ENCODE data around the gene LY6G6C.

The LY6G6C gene

DNA sequence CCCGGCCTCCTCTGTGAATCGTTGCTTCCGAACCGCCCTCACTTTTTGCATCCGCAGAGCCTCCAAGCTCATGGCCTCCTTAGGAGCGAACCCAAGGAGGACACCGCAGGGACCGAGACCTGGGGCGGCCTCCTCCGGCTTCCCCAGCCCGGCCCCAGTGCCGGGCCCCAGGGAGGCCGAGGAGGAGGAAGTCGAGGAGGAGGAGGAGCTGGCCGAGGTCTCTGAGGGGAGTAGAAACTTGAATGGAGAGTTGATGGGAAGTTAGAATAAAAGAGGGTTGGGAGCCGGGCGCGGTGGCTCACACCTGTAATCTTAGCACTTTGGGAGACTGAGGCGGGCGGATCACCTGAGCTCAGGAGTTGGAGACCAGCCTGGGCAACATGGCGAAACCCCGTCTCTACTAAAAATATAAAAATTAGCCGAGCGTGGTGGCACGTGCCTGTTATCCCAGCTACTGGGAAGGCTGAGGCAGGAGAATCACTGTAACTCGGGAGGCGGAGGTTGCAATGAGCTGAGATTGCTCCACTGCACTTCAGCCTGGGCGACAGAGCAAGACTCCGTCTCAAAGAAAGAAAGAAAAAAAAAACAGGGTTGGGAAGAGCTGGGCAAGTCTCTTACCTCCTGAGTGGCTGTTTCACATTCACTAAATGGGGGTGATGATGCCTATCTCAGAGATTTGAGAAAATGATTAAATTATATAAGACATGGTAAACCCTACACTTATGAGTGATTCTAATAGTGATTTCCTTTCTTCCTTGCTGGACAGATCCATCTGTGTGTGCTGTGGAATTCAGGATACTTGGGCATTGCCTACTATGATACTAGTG, 19.1 kb upstream of the LY6G6C start:
- DNase-seq = no peak

DNA sequence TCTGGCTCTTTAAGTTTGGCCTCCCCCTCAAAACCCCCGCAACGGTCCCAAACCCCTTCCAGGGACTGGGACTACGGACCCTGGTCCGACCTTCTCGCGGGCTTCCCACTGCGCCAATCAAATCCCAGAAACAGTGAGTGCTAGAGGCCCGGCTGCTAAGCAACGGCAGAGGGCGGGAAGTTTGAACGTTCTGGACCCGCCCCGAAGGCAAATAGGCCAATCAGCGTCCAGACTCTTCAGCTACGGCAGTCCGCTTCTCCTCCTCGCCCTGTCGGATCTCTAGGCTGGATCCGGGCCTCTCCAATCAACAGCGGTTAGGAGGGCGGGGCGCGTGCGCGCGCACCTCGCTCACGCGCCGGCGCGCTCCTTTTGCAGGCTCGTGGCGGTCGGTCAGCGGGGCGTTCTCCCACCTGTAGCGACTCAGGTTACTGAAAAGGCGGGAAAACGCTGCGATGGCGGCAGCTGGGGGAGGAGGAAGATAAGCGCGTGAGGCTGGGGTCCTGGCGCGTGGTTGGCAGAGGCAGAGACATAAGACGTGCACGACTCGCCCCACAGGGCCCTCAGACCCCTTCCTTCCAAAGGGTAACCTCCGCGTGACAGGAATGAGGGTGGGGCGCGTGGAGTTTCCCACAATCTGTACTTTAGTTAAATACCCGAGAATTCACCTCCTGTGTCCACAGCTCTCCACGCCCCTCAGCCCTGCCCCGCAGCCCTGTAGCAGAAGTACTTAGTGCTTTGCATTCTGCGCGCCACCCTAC, 18.3 kb upstream of the LY6G6C start, which contains the start of gene MSH5:
TSS of gene MSH5 (plus strand) at position 367 of the 758 bp plus-strand sequence. CDS start 462 bp downstream, outside the sequence.
- peak; percentile 99 for DNase-seq

DNA sequence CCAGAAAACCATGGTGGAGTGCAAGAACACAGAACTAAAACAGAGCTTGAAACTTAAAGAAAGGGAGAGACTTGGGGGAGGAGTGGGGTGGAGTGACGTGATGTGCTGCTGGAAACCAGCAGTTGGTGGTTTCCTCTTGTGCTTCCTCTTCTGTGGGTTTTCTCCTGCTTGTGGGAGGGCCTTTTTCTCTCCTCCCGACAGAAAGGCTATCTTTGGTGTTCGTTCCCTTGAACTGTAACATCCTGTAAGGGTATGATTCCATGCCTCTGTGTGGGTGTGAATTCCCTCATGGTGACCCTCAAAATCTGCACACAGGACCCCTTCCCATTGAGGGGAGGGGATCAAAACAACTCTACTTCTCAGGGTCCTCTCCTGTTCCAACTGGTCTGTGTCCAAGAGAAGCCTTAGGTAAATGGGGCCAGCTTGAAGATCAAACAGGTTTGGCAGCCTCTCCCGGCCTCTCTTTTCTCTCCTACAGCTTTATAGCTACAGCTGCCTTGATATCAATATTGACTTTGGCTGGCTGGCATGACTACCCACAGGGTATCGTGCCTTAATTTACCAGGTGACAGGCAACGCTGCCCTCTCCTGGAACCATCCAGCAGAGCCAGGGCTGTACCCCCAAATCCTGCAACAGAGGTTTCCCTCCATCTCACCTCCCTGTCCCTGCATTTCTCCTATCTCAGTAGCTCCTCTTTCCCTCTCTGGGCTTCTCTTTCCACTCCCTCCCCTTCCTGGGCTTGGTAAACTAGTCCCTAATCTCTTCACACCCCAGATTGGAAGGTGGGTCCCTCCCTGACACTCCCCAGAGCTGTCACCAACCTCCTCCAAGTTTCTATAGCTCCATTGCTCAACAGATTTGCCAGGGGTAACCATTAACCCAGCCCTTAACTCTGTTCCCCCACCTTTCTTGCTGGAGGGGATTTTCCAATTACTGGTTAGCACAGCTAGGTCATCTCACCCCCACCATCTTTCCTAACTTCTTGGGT, 16.7 kb upstream of the LY6G6C start:
- peak; percentile 54 for DNase-seq

DNA sequence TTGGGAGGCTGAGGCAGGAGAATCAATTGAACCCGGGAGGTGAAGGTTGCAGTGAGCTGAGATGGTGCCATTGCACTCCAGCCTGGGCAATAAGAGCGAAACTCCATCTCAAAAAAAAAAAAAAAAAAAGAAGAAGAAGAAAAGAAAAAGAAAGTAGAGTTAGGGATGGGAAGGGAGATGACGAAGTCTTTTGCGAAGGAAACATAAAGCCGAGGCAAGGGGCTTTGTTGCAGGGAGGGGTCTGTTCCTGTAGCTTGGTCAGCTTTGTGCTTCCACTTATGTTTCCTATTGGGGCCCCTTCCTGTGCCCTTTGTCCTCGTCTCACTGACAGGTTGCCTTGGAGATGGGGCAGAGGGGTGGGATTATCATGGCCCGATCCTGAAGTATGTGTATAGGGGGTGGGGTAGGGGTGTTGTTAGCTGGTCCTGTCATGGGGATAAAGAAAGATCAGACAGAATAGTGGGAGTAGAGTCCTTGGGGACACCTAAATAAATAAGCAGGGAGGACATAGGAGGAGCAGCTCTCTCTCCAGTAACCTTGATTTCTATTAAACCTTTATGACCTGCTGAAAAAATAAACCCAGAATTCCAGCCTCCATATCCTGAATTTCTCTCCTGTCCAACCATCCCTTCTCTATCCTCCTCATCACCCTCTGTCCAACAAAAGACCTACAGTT, 15.9 kb upstream of the LY6G6C start:
- peak; percentile 59 for DNase-seq

DNA sequence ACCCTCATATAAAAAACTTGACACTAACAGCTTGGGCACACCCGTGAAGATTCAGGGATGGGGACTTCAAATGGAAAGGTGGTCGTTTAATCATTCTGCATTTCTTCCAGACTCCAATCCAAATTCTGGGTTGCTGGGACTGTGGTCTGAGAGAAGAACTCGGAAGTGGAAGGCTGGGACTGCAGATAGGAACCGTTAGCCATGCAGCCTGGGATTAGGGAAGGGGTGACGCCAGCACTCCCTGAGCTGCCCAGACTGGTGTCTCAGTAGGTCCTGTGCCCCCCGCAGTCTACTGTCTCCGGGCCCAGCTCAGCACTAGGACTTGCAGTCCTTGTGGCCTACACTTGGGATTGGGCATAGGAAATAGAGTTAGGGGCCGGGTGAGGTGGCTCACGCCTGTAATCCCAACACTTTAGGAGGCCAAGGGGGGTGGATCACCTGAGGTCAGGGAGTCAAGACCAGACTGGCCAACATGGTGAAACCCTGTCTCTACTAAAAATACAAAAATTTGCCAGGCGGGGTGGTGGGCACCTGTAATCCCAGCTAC, 15.3 kb upstream of the LY6G6C start:
- DNase-seq = peak; percentile 33

DNA sequence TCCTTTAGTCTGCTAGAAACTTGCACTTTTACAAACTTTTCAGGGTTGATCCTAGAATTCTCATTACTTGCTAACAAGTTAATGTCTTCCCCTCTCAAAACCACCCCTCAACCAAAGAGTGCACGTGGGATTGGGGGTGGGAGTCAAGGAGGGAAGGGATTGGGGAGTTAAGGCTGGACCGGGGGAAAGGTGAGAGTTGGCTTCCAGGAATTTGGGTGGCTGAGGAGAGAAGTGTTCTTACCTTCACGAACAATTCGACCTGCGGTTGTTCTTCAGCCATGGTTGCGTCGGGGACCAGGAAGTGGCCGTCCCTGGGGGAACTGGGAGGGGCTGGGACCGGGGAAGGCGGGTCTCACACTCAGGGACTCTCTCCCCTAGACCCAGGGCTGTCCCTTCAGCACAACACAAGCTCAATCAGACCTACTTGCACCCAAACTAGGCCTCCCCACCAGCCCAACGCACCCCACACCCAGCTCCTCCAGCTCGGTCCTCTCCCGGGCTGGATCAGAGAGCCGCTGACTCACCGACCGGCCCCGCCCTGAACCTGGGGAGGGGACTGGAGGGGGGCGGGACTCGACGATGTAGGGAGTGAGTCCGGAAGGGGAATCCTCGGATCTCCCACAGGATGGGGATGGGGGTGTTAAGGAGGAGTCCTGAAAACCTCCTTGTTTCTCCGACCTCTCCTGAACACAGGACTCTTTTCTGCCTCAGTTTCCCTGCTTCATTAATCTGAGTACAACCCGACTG, 14.6 kb upstream of the LY6G6C start, which contains the start of gene CLIC1:
TSS of gene CLIC1 (minus strand) at position 510 of the 747 bp plus-strand sequence. CDS start at position 280, 230 bp downstream.
- peak; percentile 72 for DNase-seq

DNA sequence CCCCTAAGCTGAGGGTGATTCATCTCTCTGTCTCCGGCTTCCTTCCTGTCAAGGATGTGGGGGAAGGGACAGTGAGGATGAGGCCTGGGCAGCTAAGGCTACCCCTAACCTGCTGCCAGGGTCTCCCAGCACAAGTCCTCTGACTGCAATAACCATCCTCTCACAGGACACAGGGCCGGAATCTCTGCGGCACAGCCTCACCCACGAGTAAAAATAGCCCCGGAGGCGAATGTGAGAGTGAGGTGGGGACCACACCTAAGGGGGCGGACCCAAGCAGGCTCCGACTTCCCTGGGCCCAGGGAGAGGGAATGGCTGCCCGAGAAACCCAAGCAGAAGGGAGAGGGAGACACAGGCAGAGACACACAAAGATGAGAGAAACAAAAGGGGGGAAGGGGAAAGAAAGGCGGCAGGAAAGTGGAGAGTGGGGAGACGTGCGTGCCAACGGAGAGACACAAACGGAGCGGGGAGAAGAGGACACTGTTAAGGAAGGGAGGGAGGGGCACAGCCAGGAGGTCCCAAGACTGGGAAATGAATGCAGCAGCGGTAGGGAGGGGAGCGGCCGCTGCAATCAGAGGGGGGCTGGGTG, 13.4 kb upstream of the LY6G6C start:
- peak; percentile 59 for DNase-seq

DNA sequence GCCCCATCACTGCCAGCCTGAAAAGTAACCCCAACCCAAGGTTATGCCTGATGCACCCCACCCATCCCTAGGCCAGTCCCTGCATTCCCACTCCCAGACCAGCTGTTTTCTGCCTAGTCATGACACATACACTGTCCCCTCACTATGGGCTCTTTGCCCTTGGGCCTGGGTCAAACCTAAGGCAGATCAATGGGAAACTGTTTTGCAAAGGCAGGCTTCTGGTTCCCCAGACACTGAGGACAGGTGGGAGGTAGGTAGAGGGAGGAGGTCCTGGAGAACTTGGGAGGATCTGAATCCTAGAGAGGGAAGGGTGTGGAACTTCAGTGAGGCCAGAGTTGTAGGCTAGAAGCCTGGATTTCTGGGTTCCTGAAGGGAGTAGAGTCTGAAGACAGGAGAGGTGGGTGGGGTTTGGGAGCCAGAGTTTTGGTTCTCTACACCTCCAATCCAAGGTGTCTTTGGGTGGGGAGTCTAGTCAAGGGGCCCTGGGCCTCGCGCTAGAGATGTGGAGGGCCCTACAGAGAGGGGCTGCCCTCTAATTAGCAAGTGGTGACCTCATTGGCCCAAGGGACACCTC, 12.8 kb upstream of the LY6G6C start:
- DNase-seq = no peak

DNA sequence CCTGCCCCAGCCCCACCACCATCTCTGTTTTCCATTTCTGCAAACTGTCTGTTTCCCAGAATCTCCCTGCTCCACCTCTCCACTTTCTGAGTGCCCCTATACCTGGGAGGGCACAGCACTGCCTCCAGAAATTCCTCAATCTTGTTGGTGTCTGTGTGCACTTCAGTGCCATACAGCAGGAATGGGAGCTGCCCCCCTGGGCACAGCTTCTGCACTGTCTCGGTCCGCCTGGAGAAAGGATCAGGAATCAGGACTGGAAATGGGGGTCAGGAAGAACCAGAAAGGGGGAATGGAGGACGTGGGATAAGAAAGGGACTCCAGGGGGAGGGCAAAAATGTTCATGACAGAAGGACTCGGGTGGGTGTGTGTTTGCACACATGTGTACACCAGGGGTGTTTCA, 12.2 kb upstream of the LY6G6C start:
- no peak for DNase-seq

DNA sequence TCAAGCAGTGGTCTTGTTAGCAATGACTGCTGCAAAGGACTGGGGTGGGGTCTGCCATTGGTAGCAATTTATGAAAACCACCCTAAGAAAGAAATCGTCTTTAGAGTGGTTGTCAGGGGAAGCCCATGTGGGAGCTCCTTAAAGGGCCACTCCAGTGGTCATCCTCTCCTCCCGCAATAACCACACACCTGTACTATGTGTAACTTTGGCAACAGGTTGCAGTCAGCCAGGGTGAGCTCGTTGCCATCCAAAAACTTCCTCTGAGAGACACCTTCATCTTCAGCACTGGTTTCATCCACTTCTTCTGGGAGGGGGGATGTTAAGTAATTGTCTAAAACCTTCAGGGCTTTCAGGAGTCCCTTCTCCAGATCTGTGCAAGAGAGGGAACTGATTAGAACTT, 10.5 kb upstream of the LY6G6C start:
- no peak for DNase-seq

DNA sequence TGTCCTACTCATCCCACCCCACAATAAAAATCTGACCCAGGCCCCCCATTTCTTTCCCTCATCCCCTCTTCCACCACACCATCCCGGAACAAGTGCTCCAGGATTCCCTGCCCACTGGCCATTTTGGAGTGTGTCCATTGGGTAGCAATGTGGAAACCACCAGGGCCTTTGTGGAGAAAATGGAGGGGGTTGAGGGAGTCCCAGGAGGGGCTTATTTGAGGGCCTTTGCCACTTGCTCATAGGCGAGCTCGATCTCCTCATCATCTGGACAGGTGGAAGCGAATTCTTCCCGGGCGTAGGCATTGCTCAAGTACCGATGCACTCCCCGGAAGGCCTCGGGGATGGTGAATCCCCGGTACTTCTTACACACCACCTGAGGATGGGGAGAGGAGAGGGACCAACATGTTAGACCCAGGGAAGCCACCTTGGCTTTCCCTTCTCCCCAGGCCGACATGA, 9.1 kb upstream of the LY6G6C start:
- no peak for DNase-seq

DNA sequence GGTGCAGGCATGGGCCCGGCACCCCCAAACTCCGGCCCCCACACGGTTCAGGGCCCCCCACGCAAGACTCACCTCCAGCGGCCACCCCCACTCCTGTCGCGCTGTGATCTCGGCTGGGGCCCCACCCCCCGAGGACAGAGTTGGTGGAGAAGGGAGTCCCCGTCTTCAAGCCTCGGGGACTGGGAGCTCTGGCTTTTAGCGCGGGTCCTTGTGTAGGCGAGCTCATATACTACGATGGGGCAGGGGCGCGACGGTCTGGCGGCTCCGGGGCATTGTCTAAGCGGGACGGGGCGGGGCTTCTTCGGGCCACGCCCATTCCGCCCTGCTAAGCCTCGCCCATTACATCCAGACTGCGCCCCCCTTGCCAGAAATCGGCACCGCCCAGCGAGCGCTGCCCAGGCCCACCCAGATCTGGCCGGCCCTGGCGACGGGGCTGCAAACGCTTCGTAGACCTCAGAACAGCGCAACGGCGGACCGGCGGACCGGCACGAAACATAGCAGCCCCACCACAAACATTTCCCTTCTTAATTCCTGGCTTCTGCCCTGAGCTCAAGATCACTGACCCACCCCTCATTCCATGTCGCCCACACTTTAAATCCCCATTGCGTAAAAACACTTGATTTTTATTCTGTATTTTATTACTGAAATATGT, 8.6 kb upstream of the LY6G6C start:
- DNase-seq = peak; percentile 97

DNA sequence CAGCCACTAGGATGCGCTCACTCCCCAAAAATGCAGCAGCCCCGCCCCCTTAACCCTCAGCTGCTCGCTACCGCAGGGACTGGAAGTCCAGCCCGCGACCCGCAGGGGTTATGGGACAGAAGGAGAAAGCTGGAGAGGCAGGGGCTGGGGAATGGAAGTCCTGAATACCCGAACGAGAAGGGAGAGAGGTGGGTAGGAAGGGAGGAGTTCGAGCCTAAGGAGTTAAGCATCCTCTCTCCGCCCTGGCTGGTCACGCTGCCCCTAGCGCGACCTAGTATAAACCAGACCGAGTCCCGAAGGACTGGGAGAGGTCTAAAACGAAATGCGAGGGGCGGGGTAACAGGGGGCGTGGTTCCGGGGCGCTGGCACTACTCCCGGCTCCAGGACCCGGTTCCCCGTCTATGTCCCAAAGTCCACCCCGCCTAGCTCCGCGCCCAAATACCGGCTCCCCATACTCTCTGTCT, 8.0 kb upstream of the LY6G6C start:
- peak; percentile 96 for DNase-seq

DNA sequence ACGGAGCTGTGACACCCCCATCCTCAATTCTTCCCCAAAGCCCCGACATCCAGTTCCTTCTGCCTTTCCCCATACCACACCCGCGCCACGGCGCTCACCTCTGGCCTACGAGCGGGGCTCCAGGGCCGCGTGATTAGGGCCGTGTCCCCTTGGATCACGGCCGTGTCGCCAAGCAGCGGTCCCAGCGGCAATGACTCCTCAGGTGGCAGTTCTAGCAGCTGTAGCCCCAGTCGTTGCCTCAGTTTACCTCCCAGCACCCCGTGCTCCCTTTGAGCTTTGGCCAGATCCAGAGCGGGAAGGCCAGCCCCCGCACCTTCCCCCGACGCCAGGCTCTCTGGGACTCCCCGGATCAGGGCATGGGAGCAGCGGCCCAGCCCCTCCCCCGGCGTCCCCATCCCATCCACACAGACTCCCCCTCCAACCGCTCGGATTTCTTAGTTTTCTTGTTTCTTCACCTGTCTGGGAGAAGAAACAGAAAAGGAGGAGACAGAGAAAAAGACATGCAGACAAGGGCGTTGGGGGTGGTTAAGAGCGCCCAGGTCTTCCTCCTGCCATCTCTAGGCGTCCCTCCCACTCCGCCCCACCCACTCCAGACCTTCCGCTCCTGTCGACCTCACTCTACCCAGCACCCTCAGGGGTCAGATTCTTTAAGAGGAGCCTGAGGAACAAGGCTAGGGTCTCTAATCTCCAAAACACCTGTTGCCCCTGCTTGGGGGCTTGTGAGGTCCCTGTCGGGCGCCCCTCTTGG, 7.4 kb upstream of the LY6G6C start, which contains the start of gene DDAH2:
TSS of gene DDAH2 (minus strand) at position 533 of the 748 bp plus-strand sequence. CDS start at position 395, 138 bp downstream.
- peak; percentile 28 for DNase-seq

DNA sequence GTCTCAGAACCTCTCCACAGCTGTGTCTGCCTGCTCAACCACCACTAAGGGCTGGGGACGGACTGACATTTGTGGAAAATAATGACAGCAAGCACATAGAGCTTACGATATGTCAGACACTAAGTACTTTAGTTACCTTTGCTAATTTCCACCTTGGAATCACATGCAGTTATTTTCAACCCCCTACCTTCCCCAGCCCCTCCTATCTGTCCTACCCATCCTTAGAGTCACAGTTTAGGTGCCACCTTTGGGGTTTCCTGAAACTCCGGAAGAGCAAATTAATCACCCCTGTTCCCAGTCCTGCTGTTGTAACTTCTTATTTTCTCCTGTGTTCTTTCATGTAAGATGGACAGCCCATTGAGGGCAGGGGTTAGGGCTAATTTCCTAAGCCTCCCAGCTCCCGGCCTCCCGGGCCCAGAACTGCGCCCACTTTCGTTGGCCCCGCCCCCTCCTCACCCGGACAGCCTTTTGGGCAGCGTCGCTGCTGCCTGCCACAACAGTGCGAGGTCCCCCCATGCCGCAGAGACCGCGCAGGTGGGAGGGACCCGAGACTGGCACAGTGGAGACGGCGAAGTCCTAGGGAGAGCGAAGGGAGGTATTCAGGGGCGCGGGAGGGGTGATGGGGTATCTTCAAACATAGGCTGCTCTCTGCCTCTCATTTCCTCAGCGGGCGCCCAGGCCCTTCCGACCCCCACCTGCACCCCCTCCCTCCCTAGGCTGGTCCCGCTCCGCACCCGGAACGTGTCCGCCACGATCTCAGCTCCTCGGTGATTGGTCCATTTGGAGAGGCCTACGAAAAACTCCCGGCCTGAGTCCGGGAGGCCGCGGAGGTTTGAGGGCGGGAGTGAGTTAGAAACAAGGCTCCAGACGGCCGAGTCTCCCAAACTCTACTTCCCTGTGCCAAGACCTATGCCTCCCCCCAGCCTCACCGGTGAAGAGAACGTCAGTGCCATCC, 6.4 kb upstream of the LY6G6C start:
- no peak for DNase-seq

DNA sequence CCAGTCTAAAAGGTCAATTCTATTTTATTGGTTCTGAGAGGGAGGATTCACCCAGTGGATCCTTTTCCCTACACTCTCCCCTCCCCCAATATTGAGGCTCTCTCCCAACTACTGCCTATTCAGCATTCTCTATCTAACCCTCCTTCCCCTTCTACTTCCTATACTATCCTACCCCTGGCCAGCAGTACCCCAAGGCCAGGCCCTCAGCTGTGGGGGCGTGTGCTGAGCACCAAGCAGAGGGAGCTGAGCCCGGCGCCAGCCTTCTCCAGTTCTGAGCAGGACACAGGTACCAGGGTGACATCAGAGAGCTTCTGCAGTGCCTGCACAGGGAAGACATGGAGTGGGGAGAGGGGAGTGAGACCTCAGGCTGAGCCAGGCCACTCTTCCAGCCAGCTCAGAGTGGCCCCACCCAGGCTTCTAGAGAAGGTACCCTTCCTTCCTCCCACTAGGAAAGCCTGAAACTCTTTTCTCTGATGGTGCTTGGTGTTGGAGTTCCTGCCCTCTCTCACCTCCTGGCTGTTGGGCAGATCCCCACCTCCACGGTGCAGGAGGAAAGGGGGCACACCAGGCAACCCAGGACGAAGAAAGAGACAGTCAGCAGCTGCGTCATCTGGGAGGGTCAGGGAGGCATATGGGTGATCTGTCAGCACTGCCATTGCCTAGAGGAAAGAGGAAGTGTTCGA, 5.6 kb upstream of the LY6G6C start:
- DNase-seq = no peak
